Esophagus squamous epithelium (tissue), 5 donors: Measurements from ENCODE around the gene XPNPEP1. TPM values are rescaled to one million over a fixed set of nuclear protein-coding genes. Genes with fewer than 3 reads are reported as not detected.
A peak's percentile ranks its signal among the peaks of the same experiment; 100 is the strongest.

Source experiments
- DNase-seq: peaks from one replicate; lab custom pipeline; 2025; lab: John Stamatoyannopoulos, UW
- H3K27ac ChIP-seq, 4 donors: fragments of 200-600 bp; sonication (generic); one replicate each; pipeline ENCODE4 v1.5.1; 2016 to 2019; ENCODE audit warnings: mild to moderate bottlenecking in 1 of 4
- H3K27me3 ChIP-seq, 4 donors: fragments of 200-600 bp; sonication (generic); 1 replicate in 3 of 4; 2 replicates in 1 of 4; pipeline versions ENCODE4 v1.5.1 to v1.6.0; 2017 to 2021; ENCODE audit warnings: antibody characterized with exemption in 1 of 4
- H3K36me3 ChIP-seq, 3 donors: fragments of 200-600 bp; sonication (generic); one replicate each; pipeline ENCODE4 v1.5.1; 2016 to 2019
- H3K4me1 ChIP-seq, 3 donors: fragments of 200-600 bp; sonication (generic); one replicate each; pipeline ENCODE4 v1.5.1; 2017 to 2019
- H3K4me3 ChIP-seq, 4 donors: fragments of 200-600 bp; sonication (generic); 1 replicate in 3 of 4; 2 replicates in 1 of 4; pipeline ENCODE4 v1.5.1; 2016 to 2019; ENCODE audit warnings: mild to moderate bottlenecking in 2 of 4, moderate library complexity in 1 of 4
- H3K9me3 ChIP-seq, 3 donors: fragments of 200-600 bp; sonication (generic); one replicate each; pipeline ENCODE4 v1.5.1; 2016 to 2019
- POLR2A ChIP-seq, 4 donors: fragments of 450-650 bp; IDR thresholded peaks; one replicate each; pipeline ENCODE4 v1.6.1; 2017; ENCODE audit warnings: antibody characterized with exemption in 4 of 4, mild to moderate bottlenecking in 4 of 4, moderate library complexity in 3 of 4
- WGBS, 2 donors: methylation state at CpG; one replicate each; pipeline ENCODE4 v1.1.5; 2018; 5-methylcytosine and 5-hydroxymethylcytosine counted together
- intact Hi-C: fragments of 100-400 bp; cut with DNase I; formaldehyde crosslinking; loops from one replicate; pipeline ENCODE4 v1.15.0; 2022
- total RNA-seq, 4 donors: library from RNA; depleted of rRNA; stranded (reverse); fragments of >200 nt; gene quantifications; one replicate each; pipeline ENCODE4 v1.1.0, GENCODE V29; 2016
- TF ChIP-seq, protein P1 (sequence below), 6 experiments: fragments of 450-650 bp in 4 of 6; fragments of 200-600 bp in 2 of 6; sonication (generic) in 2 of 6; IDR thresholded peaks; one replicate each; pipeline ENCODE4 v1.5.1; 2016 to 2019; ENCODE audit warnings: antibody characterized with exemption in 6 of 6, mild to moderate bottlenecking in 4 of 6, moderate library complexity in 4 of 6
- donor health status: DM: yes; HTN: yes; CAD: no.

XPNPEP1 gene
- total RNA-seq, 4 donors from 2014 or later: 39.0 to 79.3 (median 60.1) TPM

DNA sequence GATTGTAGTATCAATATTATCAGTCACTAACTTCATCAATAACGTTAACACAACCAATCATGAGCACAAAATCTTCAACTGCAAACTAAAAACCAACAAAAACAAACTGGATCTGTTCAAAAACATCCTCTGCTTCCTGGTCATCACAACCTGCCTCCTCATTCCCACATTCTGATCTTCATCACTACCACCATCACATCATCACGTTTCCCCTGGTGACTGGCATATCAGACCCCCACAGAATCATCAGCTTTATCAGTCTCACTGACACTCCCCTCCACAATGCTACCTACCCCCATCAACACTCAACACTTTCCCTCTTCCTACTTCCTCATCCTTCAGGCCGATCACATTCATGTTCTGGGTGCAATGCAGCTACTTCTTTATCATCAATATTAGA is 11.4 kb downstream of the XPNPEP1 start:
- Histone ChIP-seq H3K4me3 (no peak overlapping the region), H3K27ac (peak overlapping the region in 2 of 4 donors; percentile 31 to 73), H3K27me3 (no peaks in the 10 kb centered on the region), H3K4me1 (peaks cover 0 to 43% (median 17%) of the 10 kb centered on the region in 3 donors), H3K36me3 (peaks cover 0 to 37% (median 10%) of the 10 kb centered on the region in 3 donors), H3K9me3 (no peaks in the 10 kb centered on the region)
- TF ChIP-seq, protein P1, sequence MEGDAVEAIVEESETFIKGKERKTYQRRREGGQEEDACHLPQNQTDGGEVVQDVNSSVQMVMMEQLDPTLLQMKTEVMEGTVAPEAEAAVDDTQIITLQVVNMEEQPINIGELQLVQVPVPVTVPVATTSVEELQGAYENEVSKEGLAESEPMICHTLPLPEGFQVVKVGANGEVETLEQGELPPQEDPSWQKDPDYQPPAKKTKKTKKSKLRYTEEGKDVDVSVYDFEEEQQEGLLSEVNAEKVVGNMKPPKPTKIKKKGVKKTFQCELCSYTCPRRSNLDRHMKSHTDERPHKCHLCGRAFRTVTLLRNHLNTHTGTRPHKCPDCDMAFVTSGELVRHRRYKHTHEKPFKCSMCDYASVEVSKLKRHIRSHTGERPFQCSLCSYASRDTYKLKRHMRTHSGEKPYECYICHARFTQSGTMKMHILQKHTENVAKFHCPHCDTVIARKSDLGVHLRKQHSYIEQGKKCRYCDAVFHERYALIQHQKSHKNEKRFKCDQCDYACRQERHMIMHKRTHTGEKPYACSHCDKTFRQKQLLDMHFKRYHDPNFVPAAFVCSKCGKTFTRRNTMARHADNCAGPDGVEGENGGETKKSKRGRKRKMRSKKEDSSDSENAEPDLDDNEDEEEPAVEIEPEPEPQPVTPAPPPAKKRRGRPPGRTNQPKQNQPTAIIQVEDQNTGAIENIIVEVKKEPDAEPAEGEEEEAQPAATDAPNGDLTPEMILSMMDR (IDR thresholded peaks at IDR 0.05): no peak
- no peak for TF ChIP-seq POLR2A (IDR thresholded peaks at IDR 0.05)
- WGBS, 2 donors: 84 to 93% methylated on average over 3 of the region's 3 CpGs
- intact Hi-C loops: no loop called here
- DNase-seq: no peak

DNA sequence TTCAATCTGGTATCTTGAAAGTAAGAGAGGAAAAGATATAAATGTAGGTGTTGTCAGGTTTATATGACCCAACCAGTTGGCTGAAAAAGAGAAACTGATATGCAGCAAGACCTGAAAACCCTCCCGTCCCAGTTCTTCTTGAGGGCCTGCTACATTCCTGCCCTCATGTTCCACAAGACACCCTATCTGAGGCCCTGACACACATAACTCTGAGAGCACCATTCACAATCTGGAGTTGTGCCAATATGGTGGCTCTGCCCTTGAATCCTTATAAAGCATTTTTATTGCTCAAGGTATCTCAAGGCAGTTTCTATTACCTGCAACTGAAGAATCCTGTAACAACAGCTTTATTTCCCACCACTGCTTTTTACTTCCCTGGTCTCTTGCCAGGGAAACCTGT is 17.0 kb downstream of the XPNPEP1 start:
- peaks cover 0 to 20% (median 11%) of the 10 kb centered on the region in 3 donors for H3K4me1 ChIP-seq
- H3K4me3 ChIP-seq: no peak overlapping the region
- 91 to 93% methylated on average over 1 of the region's 1 CpG for WGBS, 2 donors
- peaks cover 0 to 51% (median 6%) of the 10 kb centered on the region in 3 donors for H3K36me3 ChIP-seq
- no peaks in the 10 kb centered on the region for H3K9me3 ChIP-seq
- no peak for DNase-seq
- TF ChIP-seq POLR2A (IDR thresholded peaks at IDR 0.05): no peak
- TF ChIP-seq, protein P1 (IDR thresholded peaks at IDR 0.05): no peak
- H3K27ac ChIP-seq: no peak overlapping the region
- H3K27me3 ChIP-seq: no peaks in the 10 kb centered on the region
- intact Hi-C loops: no loop called here

DNA sequence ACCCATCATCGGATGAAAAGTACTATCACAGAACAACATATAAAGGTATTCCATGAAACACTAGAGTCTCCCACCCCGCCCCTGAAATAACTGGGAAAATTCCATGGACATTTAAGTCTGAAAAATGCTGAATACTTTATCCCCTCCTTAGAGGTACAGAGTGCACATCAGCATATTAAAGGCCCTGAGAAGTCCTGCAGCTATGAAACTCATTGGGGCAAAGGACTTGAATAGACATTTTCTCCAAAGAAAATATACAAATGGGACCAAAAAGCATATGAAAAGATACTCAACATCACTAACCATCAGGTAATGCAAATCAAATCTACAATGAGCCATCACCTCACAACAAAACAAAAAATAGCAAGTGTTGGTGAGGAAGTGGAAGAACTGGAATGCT is 18.9 kb downstream of the XPNPEP1 start:
- intact Hi-C loops: no loop called here
- TF ChIP-seq, protein P1 (IDR thresholded peaks at IDR 0.05): no peak
- TF ChIP-seq POLR2A (IDR thresholded peaks at IDR 0.05): no peak
- Histone ChIP-seq H3K27me3 (no peaks in the 10 kb centered on the region), H3K4me1 (peaks cover 0 to 34% (median 22%) of the 10 kb centered on the region in 3 donors), H3K27ac (no peak overlapping the region), H3K9me3 (no peaks in the 10 kb centered on the region), H3K36me3 (peaks cover 0 to 51% (median 6%) of the 10 kb centered on the region in 3 donors), H3K4me3 (no peak overlapping the region)
- no peak for DNase-seq
- 94 to 96% methylated on average over 2 of the region's 2 CpGs for whole genome bisulfite sequencing, 2 donors

DNA sequence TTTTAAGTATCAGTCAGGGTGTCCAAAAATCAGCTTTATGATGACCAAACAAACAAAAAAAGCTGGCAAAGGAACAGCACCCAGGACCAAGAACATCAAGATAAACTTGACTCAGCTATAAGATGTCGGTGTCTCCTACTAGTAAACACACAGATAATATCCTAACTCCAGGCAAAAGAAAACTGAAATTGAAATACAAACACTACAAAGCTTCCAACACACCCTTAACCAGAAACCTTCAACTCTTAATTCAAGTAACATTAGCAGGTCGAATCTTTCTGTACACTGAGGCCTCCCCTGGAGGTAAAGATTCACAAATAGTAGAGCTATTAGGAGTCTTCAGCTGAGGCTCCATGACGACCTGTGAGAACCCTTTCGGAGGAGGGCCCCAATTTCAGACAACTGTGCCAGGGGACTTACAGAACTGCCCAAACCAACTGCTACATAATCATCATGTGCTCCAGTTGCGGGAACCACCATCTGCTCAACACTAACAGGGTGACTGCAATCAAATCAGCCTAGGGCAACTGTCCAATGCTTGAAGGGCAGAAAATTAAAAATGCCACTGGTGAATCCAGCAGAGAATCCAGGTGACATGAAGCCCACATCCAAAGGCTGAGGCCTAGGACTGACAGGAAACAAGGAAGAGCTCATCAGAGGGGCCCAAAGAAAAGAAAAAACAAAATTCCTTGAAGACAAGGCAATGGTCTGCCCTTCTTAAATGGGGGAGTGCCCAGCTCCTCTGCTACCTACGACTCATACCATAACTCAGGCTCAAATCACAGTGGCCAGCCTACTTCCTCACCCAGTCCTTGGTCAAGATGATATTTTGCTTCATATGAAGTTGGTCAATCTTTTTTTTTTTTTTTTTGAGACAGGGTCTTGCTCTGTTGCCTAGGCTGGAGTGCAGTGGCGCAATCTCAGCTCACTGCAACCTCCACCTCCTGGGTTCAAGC is 20.0 kb downstream of the XPNPEP1 start:
- Histone ChIP-seq H3K36me3 (peaks cover 0 to 44% (median 6%) of the 10 kb centered on the region in 3 donors), H3K4me1 (peaks cover 0 to 45% (median 33%) of the 10 kb centered on the region in 3 donors), H3K9me3 (no peaks in the 10 kb centered on the region), H3K4me3 (peak overlapping the region in 1 of 4 donors; percentile 16), H3K27me3 (no peaks in the 10 kb centered on the region), H3K27ac (peak overlapping the region; percentile 60 to 71 (median 68))
- TF ChIP-seq, protein P1 (IDR thresholded peaks at IDR 0.05): no peak
- no peak for TF ChIP-seq POLR2A (IDR thresholded peaks at IDR 0.05)
- no peak for DNase-seq
- intact Hi-C loops: no loop called here
- 48 to 56% methylated on average over 4 to 7 of the region's 7 CpGs for WGBS, 2 donors
